Measurements from ENCODE around the gene DHRSX.
"Not testable (repeated sequence)": the region's sequence is repeated elsewhere in the genome, so short reads cannot be mapped to it uniquely, and the experiment has no call there.

Gene DHRSX

GRCh38 chrX:2299871-2300270 is 200.9 kb downstream of the DHRSX start:
- no peak for DNase-seq

- no peak for DNase-seq
Observed at GRCh38 chrX:2286731-2287130, 214.0 kb downstream of the DHRSX start.

DNA sequence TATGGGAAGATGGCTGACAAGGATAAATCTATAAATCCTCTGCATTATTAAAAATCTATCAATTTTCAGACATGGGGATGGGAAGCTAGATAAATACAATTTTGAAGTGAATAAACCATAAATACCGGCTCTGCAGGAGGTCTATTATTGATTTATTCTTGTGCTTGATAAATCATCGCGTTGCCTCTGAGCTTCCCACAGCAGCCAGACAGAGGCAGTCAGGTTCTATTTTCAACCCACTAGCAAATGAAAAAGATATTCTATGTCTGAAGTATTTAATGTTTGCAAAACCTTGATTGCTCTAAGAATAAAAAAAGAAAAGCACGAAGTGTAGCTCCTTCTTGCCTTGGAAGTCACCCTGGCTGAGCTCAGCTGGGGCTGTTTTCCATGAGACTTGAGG is 216.2 kb downstream of the DHRSX start:
- DNase-seq: no peak

- DNase-seq: no peak
Observed at GRCh38 chrX:2284133-2284532, 216.6 kb downstream of the DHRSX start.

DNA sequence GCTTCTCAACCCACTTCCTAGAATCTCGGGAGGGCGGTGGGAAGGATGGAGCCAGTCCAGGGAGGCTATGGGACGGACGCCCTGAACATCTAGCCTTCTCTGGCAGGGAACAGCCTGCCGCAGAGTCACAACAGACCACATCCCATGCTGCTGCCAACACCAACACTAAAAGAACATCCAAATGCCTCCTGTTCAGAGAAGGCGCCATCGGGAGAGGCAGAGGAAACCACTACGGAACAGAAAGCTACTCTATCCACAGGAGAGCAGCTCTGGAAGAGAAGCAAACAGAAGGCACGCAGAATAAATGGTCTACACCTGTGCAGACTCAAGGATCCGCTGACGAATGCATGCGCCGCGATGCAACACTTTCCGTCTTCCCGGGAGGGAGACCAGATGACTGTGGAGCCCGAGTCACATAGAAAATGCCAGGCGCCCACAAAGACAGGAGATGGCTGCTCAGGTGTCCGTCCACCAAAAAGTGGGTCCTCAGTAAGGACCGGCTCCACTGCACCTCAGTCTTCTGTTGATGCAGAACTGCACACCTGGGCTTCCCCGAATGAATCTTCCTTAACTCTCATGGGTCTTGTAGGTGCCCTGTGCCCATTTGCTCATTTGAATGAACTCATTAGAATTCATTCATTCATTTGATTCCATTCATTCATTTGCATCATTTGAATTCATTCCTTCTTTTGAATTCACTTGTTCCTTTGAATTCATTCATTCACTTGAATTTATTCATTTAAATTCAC is 217.5 kb downstream of the DHRSX start:
- no peak for DNase-seq

GRCh38 chrX:2282490-2283090 is 218.2 kb downstream of the DHRSX start:
- no peak for DNase-seq

DNA sequence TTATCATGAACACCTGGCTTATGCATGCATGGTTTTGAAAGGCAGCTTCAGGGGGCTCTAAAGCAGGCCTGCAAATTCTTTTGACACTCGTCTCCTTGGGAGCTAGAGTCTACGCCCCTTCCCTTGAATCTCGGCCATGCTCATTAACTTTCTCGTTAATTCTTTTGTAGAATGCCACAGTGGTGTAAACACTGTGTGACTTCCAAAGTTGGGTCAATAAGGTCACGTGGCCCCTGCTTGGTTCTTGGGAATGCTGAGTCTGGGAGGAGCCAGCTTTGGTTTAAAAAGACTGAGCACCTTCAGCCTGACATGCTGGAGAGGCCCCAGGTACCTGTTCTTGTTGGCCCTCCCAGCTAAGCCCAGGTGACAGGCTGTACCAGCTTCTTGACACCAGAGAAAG is 228.4 kb downstream of the DHRSX start:
- no peak for DNase-seq

DNA sequence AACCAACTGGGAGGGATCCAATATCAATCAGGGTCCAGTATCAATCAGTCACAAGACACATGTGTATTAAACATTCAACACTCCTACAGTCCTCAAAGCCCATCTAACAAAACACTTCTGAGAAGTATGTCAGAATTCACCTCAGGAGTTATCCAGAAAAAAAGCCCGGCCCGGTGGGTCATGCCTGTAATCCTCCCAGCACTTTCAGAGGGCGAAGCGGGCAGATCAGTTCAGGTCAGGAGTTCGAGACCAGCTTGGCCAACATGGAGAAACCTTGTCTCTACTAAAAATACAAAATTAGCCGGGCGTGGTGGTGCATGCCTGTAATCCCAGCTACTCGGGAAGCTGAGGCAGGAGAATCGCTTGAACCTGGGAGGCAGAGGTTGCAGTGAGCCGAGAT is 229.2 kb downstream of the DHRSX start:
- not testable (repeated sequence) for DNase-seq

DNA sequence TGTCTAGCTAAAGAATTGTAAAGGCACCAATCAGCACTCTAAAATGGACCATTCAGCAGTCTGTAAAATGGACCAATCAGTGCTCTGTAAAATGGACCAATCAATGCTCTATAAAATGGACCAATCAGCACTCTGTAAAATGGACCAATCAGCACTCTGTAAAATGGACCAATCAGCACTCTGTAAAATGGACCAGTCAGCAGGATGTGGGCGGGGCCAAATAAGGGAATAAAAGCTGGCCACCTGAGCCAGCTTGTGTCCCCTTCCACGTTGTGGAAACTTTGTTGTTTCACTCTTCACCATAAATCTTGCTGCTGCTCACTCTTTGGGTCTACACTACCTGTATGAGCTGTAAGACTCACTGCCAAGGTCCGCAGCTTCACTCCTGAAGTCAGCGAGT is 230.0 kb downstream of the DHRSX start:
- DNase-seq: not testable (repeated sequence)

DNA sequence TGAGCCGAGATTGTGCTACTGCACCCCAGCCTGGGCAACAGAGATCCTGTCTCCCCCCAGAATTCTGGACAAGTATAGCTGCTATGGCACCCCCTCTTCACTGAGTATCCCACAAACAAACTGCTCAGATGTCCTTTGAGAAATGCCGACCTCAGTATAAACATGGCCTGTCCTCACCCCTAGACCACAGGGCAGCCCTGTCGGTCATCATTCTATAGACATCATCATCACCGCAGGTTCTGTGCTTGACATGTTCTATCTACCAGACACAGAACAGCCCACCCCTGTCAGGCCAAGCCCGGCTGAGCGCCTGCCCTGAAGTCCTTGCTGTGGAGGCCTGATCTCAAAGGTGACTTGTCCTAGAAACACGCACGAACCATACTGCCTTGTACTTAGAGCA is 232.9 kb downstream of the DHRSX start:
- DNase-seq: no peak

DNA sequence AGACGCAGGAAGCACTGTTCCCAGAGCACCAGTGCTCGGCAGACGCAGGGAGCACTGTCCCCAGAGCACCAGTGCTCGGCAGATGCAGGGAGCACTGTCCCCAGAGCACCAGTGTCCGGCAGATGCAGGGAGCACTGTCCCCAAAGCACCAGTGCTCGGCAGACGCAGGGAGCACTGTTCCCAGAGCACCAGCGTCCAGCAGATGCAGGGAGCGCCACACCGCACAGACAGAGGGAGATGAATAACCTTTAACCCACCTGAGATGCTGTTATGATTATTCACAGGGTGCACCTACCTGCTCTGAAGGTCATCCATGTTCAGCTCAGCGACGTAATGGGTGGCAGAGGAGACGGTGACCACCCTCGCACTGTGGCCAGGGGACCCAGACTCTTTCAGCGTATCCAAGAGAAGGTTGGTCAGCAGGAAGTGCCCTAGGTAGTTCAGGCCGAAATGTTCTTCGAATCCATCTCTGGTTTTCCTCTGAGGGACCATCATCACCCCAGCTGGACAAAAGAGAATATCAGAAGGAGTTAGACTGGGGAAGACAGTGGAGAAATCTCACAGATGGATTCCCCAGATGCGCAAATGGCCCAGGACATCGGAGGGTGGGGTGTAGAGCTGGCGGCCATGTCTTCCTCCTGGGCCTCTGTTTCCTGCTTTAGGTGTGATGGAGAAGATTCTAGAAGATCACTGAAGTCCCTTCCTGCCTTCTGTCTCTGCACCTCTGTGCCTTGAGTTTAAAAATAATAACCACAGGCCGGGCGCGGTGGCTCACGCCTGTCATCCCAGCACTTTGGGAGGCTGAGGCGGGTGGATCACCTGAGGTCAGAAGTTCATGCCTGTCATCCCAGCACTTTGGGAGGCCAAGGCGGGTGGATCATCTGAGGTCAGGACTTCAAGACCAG is 234.1 kb downstream of the DHRSX start:
- no peak for DNase-seq

GRCh38 chrX:2265658-2266444 is 234.9 kb downstream of the DHRSX start:
- DNase-seq: not testable (repeated sequence)

DNA sequence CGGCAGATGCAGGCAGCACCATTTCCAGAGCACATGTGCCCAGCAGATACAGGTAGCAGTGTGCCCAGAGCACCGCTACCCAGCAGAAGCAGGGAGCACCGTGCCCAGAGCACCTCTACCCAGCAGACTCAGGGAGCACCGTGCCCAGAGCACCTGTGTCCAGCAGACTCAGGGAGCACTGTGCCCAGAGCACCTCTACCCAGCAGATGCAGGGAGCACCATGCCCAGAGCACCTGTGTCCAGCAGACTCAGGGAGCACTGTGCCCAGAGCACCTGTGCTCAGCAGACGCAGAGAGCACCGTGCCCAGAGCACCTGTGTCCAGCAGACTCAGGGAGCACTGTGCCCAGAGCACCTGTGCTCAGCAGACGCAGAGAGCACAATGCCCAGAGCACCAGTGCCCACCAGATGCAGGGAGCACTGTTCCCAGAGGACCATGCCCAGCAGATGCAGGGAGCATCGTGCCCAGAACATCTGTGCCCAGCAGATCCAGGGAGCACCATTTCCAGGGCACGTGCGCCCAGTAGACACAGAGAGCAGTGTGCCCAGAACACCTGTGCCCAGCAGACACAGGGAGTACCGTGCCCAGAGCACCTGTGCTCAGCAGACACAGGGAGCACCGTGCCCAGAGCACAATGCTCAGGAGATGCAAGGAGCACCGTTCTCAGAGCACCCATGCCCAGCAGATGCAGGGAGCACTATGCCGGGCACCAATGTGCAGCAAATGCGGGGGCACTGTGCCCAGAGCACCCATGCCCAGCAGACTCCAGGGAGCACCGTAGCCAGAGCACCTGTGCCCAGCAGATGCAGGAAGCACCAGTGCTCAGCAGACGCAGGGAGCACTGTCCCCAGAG is 236.4 kb downstream of the DHRSX start:
- no peak for DNase-seq

GRCh38 chrX:2263203-2263602 is 237.6 kb downstream of the DHRSX start:
- no peak for DNase-seq

DNA sequence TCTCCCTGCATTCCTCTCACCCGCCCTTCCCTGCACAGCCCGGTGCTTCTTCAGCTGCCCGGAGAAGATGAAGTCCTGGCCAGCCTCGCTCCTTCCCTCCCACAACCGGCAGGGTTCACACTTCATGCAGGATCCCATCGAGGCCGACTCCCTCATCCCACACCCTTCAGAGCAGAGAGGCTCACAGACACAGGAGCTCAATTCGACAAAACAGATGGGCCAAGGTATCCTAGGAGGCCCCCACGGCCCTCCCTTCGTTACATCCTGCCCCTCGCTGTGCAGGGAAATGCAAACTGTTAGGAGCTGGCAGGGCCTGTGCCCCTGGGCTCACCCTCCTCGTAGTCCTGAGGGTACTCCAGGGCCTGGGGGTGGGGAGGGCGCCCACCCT is 238.1 kb downstream of the DHRSX start:
- no peak for DNase-seq

DNA sequence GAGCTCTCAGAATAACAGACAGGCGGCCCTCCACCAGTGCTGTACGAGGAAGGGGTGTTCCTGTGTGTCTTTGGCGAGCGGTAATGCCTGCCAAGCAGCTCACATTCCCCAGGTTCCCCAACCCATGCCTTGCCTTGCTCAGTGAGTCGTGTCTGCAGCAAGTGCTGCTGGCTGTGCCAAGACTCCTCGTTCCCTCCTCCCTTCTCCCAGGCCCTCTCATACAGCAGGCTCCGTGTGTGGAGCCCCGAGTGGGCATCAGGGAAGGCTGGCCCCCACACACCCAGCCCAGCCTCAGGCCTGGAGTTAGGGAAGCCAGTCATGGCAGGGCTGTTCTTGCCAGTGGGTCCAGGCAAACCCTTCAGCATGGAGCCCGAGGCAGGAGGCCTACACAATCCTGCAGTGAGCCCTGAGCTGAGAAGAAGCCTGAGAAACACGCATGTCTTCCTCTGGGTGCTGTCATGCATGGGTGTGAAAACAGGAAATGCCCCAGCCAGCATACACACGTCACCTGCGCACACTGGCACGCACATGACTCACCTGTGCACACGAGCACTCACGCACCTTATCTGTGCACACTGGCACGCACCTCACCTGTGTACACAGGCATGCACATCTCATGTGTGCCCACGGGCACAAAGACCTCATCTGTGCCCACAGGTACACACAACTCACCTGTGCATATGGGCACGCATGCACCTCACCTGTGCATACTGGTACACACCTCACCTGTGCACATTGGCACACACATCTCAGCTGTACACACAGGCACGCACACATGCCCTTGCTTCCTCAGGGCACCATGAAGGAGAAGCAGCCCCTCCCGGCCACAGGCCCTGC is 238.7 kb downstream of the DHRSX start:
- no peak for DNase-seq

GRCh38 chrX:2252331-2253065 is 248.3 kb downstream of the DHRSX start:
- no peak for DNase-seq

GRCh38 chrX:2251211-2251610 is 249.6 kb downstream of the DHRSX start:
- no peak for DNase-seq

DNA sequence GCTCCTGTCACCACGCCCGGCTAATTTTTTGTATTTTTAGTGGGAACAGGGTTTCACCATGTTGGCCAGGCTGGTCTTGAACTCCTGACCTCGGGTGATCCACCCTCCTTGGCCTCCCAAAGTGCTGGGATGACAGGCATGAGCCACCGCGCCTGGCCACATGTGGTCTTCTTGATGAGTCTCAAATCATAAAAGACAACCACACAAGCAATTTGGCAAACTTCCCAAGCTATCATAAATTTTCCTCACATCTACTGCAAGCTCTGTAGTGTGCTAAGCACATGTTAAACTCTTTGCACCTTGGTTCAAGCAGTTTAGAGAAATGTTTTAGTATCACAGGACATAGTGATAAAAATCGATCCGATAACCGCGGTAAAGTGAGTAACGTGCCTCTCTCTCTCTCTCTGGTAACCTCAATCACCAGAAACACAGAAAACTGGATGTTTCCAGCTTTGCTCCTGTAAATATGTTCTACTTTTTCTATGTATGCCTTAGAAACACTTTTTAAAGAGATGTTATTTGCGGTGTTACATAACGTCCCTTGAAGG is 256.8 kb downstream of the DHRSX start:
- DNase-seq: no peak

DNA sequence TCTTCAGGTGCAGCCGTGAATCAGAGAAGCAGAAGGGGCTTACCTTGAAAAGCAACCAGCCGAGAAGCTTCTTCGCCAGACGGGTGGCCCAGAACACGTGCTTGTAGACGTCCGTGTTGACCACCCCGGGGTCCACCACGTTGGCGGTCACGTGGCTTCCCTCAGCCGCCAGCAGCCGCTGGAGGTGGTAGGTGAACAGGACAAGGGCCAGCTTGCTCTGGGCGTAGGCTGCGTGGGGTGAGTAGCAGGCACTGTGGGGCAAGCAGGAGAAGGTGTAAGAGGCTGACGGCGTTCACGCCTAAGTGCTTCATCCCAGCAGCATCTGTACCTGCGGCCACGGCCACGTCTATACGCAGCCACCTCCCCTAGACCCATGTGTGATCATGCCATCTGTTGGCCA is 257.8 kb downstream of the DHRSX start:
- DNase-seq: no peak
